HCT116 (cell line): Measurements from ENCODE around the gene MRPL21. TPM values are rescaled to one million over a fixed set of nuclear protein-coding genes. Genes with fewer than 3 reads are reported as not detected.

ENCODE experiments used
- ATAC-seq: fragments of 200-7000 bp; cut with Tn5 transposase; 2 replicates; pipeline ENCODE4 v1.9.1; 2020; ENCODE audit warnings: mild to moderate bottlenecking, moderate library complexity
- BruUV-seq: library from RNA; stranded (reverse); fragments of 400-500 nt; replicated peaks from 2 replicates; lab custom pipeline; 2021; lab: Mats Ljungman, UMichigan
- CTCF ChIA-PET: fragments of 300-600 bp; sonication (Branson Sonifier 250); formaldehyde crosslinking; loops from one replicate; lab custom pipeline; 2021; ENCODE audit warnings: antibody characterized with exemption; lab: Charles Lee
- POLR2A ChIA-PET: fragments of 300-600, 350-600 bp; sonication (Branson Sonifier 250); formaldehyde crosslinking; loops from one replicate; lab custom pipeline; 2021; ENCODE audit warnings: antibody characterized with exemption; lab: Charles Lee
- RAD21 ChIA-PET, 2 experiments: fragments of 300-600 bp; sonication (Branson Sonifier 250); formaldehyde crosslinking; loops; one replicate each; lab custom pipeline; 2023; ENCODE audit warnings: low total read pairs in 2 of 2; ENCODE audit not compliant: uncharacterized antibody in 2 of 2, unreplicated experiment in 2 of 2, low non-redundant PET in 1 of 2; lab: Charles Lee
- DNase-seq: peaks from one replicate; pipeline ENCODE4 v3.0.0-alpha.2; 2010; ENCODE audit warnings: low read depth, low spot score
- H2AFZ ChIP-seq: fragments of 200-600 bp; shearing (Covaris generic), sonication (generic); 2 replicates; pipeline ENCODE4 v1.6.1; 2017; ENCODE audit warnings: low read depth, mixed run types, mixed read lengths, antibody characterized with exemption, low read length; ENCODE audit not compliant: poor library complexity, severe bottlenecking
- H3K27ac ChIP-seq: 2 replicates; pipeline ENCODE4 v1.5.1; 2012; ENCODE audit warnings: low read depth, low read length
- H3K27me3 ChIP-seq: fragments of 200-600 bp; sonication (generic); 2 replicates; pipeline ENCODE4 v1.6.1; 2016; ENCODE audit warnings: mixed run types, low read length, mixed read lengths; ENCODE audit not compliant: insufficient read depth
- H3K36me3 ChIP-seq, 2 experiments: fragments of 200-500 bp in 1 of 2; fragments of 200-600 bp in 1 of 2; sonication (Bioruptor generic) in 1 of 2; sonication (generic) in 1 of 2; 2 replicates each; pipeline versions ENCODE4 v1.5.1 to v1.6.1; 2014 to 2016; ENCODE audit warnings: low read length in 2 of 2, inconsistent platforms in 1 of 2, mixed read lengths in 1 of 2, mixed run types in 1 of 2; ENCODE audit not compliant: insufficient read depth in 2 of 2, control insufficient read depth in 1 of 2
- H3K4me1 ChIP-seq, 2 experiments: fragments of 200-600 bp in 1 of 2; sonication (generic) in 1 of 2; 2 replicates each; pipeline versions ENCODE4 v1.5.1 to v1.6.1; 2012 to 2017; ENCODE audit warnings: low read length in 2 of 2, inconsistent platforms in 1 of 2, mild to moderate bottlenecking in 1 of 2, mixed read lengths in 1 of 2, mixed run types in 1 of 2, moderate library complexity in 1 of 2; ENCODE audit not compliant: insufficient read depth in 2 of 2, control insufficient read depth in 1 of 2
- H3K4me2 ChIP-seq: fragments of 200-600 bp; sonication (generic); 2 replicates; pipeline ENCODE4 v1.6.1; 2017; ENCODE audit warnings: mixed run types, low read length, mixed read lengths
- H3K4me3 ChIP-seq, 2 experiments: fragments of 200-600 bp in 1 of 2; sonication (generic) in 1 of 2; replicated peaks in 1 of 2; 2 replicates each; pipeline ENCODE4 v1.5.1; 2011 to 2016; ENCODE audit warnings: low read length in 2 of 2, control low read depth in 1 of 2, low read depth in 1 of 2, mild to moderate bottlenecking in 1 of 2, mixed read lengths in 1 of 2, mixed run types in 1 of 2
- H3K79me2 ChIP-seq: fragments of 200-600 bp; sonication (generic); 2 replicates; pipeline ENCODE4 v1.6.1; 2017; ENCODE audit warnings: mild to moderate bottlenecking, mixed run types, low read length, moderate library complexity, mixed read lengths; ENCODE audit not compliant: insufficient read depth
- H3K9ac ChIP-seq: fragments of 200-600 bp; sonication (generic); 2 replicates; pipeline ENCODE4 v1.6.1; 2016; ENCODE audit warnings: low read length, mixed read lengths
- H3K9me2 ChIP-seq: fragments of 200-600 bp; sonication (generic), shearing (Covaris generic); 2 replicates; pipeline ENCODE4 v1.6.1; 2017; ENCODE audit warnings: mixed run types, mild to moderate bottlenecking, moderate library complexity; ENCODE audit not compliant: insufficient read depth
- H3K9me3 ChIP-seq, 2 experiments: fragments of 200-500 bp in 1 of 2; fragments of 200-600 bp in 1 of 2; sonication (Bioruptor generic) in 1 of 2; sonication (generic) in 1 of 2; 2 replicates each; pipeline ENCODE4 v1.6.1; 2014 to 2017; ENCODE audit warnings: low read length in 2 of 2, mixed read lengths in 2 of 2, inconsistent platforms in 1 of 2, low read depth in 1 of 2, mild to moderate bottlenecking in 1 of 2, mixed run types in 1 of 2, moderate library complexity in 1 of 2; ENCODE audit not compliant: control insufficient read depth in 1 of 2, insufficient read depth in 1 of 2
- H4K20me1 ChIP-seq: fragments of 200-600 bp; sonication (generic), shearing (Covaris generic); 2 replicates; pipeline ENCODE4 v1.6.1; 2017; ENCODE audit warnings: mixed run types, mild to moderate bottlenecking, moderate library complexity; ENCODE audit not compliant: insufficient read depth
- ATF3 ChIP-seq: IDR thresholded peaks from 2 replicates; pipeline ENCODE4 v1.6.1; 2012
- CBX3 ChIP-seq: IDR thresholded peaks from 2 replicates; pipeline ENCODE4 v1.6.1; 2012; ENCODE audit warnings: low read depth
- EGR1 ChIP-seq: IDR thresholded peaks from 2 replicates; pipeline ENCODE4 v1.6.1; 2012; ENCODE audit warnings: low read depth
- ELF1 ChIP-seq: IDR thresholded peaks from 2 replicates; pipeline ENCODE4 v1.6.1; 2012; ENCODE audit warnings: low read depth, borderline replicate concordance
- EZH2 ChIP-seq: fragments of 200-600 bp; sonication (generic); IDR thresholded peaks from 2 replicates; pipeline ENCODE4 v1.6.1; 2017; ENCODE audit warnings: antibody characterized with exemption, mixed run types
- FOSL1 ChIP-seq: IDR thresholded peaks from 2 replicates; pipeline ENCODE4 v1.6.1; 2012; ENCODE audit warnings: low read depth
- JUND ChIP-seq: IDR thresholded peaks from 2 replicates; pipeline ENCODE4 v1.6.1; 2012
- POLR2AphosphoS5 ChIP-seq: IDR thresholded peaks from 2 replicates; pipeline ENCODE4 v1.6.1; 2011; ENCODE audit warnings: mild to moderate bottlenecking, low read depth, low read length, moderate library complexity
- RAD21 ChIP-seq: IDR thresholded peaks from 2 replicates; pipeline ENCODE4 v1.6.1; 2012; ENCODE audit warnings: low read depth, mild to moderate bottlenecking
- SIN3A ChIP-seq: IDR thresholded peaks from 2 replicates; pipeline ENCODE4 v1.6.1; 2012; ENCODE audit warnings: low read depth
- TCF7L2 ChIP-seq: IDR thresholded peaks from 2 replicates; pipeline ENCODE4 v1.7.0; 2011; ENCODE audit warnings: borderline replicate concordance, inconsistent platforms; ENCODE audit not compliant: insufficient read depth, insufficient read length; ENCODE audit errors: extremely low read depth
- ZFX ChIP-seq: fragments of 450-650 bp; IDR thresholded peaks from 2 replicates; pipeline ENCODE4 v1.6.1; 2017
- ZNF274 ChIP-seq: fragments of 200-500 bp; sonication (Bioruptor generic); IDR thresholded peaks from 2 replicates; pipeline ENCODE4 v1.6.1; 2014; ENCODE audit warnings: mild to moderate bottlenecking, low read depth, low read length, inconsistent platforms
- intact Hi-C: fragments of 100-400 bp; cut with micrococcal nuclease; formaldehyde crosslinking; loops from 2 replicates; pipeline ENCODE4 v1.10.0; 2022
- total RNA-seq: library from RNA; stranded (reverse); gene quantifications from one replicate; pipeline ENCODE4 v1.2.1, GENCODE V29; 2021; ENCODE audit not compliant: unreplicated experiment
- TF ChIP-seq, protein P1 (sequence below), 3 experiments: fragments of 200-600 bp in 1 of 3; sonication (generic) in 1 of 3; IDR thresholded peaks in 2 of 3; conservative IDR thresholded peaks in 1 of 3; 2 replicates each; pipeline ENCODE4 v1.5.1; 2012 to 2017; ENCODE audit warnings: low read depth in 2 of 3, low read length in 2 of 3, antibody characterized with exemption in 1 of 3, borderline replicate concordance in 1 of 3, control low read depth in 1 of 3, mild to moderate bottlenecking in 1 of 3, mixed read lengths in 1 of 3, mixed run types in 1 of 3, moderate library complexity in 1 of 3; ENCODE audit not compliant: insufficient read depth in 1 of 3
- TF ChIP-seq, protein P2 (sequence below): IDR thresholded peaks from 2 replicates; pipeline ENCODE4 v1.6.1; 2012; ENCODE audit warnings: low read depth

The MRPL21 gene
- total RNA-seq, 1 experiment from 2014 or later, result 90.2 TPM

GRCh38 chr11:68936676-68937620 lies 33.3 kb upstream of the MRPL21 start:
- Histone ChIP-seq H3K4me2 (no peak overlapping the region), H3K79me2 (no peaks in the 10 kb centered on the region), H3K36me3 (peaks cover 11 to 16% of the 10 kb centered on the region in 2 experiments; a peak in 2 of 4 replicates), H3K9ac (no peak overlapping the region), H3K9me3 (no peaks in the 10 kb centered on the region), H3K27me3 (no peaks in the 10 kb centered on the region), H3K9me2 (no peaks in the 10 kb centered on the region), H3K4me1 (no peaks in the 10 kb centered on the region), H2AFZ (no peak overlapping the region), H3K4me3 (no peak overlapping the region), H3K27ac (no peak overlapping the region), H4K20me1 (no peaks in the 10 kb centered on the region)
- BruUV-seq, result no TSS peak
- intact Hi-C loops, result no loop called here
- DNase-seq (no peak), ATAC-seq (no peak)
- CTCF ChIA-PET, result no interaction called here
- no peak for TF ChIP-seq ELF1
- no peak for TF ChIP-seq ZFX
- TF ChIP-seq SIN3A, result no peak
- TF ChIP-seq, protein P1, sequence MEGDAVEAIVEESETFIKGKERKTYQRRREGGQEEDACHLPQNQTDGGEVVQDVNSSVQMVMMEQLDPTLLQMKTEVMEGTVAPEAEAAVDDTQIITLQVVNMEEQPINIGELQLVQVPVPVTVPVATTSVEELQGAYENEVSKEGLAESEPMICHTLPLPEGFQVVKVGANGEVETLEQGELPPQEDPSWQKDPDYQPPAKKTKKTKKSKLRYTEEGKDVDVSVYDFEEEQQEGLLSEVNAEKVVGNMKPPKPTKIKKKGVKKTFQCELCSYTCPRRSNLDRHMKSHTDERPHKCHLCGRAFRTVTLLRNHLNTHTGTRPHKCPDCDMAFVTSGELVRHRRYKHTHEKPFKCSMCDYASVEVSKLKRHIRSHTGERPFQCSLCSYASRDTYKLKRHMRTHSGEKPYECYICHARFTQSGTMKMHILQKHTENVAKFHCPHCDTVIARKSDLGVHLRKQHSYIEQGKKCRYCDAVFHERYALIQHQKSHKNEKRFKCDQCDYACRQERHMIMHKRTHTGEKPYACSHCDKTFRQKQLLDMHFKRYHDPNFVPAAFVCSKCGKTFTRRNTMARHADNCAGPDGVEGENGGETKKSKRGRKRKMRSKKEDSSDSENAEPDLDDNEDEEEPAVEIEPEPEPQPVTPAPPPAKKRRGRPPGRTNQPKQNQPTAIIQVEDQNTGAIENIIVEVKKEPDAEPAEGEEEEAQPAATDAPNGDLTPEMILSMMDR (IDR thresholded peaks at IDR 0.05 in 2 of 3, conservative IDR thresholded peaks at IDR 0.05 in 1 of 3; ENCODE audit: borderline replicate concordance in 1 of 3, insufficient read depth in 1 of 3, low read depth in 2 of 3, low read length in 2 of 3), result no peak
- TF ChIP-seq RAD21, result no peak
- no peak for TF ChIP-seq ATF3
- no peak for TF ChIP-seq ZNF274
- TF ChIP-seq EGR1, result no peak
- no peak for TF ChIP-seq EZH2
- no peak for TF ChIP-seq POLR2AphosphoS5
- no peak for TF ChIP-seq TCF7L2
- TF ChIP-seq FOSL1, result no peak
- TF ChIP-seq JUND, result no peak
- TF ChIP-seq, protein P2, sequence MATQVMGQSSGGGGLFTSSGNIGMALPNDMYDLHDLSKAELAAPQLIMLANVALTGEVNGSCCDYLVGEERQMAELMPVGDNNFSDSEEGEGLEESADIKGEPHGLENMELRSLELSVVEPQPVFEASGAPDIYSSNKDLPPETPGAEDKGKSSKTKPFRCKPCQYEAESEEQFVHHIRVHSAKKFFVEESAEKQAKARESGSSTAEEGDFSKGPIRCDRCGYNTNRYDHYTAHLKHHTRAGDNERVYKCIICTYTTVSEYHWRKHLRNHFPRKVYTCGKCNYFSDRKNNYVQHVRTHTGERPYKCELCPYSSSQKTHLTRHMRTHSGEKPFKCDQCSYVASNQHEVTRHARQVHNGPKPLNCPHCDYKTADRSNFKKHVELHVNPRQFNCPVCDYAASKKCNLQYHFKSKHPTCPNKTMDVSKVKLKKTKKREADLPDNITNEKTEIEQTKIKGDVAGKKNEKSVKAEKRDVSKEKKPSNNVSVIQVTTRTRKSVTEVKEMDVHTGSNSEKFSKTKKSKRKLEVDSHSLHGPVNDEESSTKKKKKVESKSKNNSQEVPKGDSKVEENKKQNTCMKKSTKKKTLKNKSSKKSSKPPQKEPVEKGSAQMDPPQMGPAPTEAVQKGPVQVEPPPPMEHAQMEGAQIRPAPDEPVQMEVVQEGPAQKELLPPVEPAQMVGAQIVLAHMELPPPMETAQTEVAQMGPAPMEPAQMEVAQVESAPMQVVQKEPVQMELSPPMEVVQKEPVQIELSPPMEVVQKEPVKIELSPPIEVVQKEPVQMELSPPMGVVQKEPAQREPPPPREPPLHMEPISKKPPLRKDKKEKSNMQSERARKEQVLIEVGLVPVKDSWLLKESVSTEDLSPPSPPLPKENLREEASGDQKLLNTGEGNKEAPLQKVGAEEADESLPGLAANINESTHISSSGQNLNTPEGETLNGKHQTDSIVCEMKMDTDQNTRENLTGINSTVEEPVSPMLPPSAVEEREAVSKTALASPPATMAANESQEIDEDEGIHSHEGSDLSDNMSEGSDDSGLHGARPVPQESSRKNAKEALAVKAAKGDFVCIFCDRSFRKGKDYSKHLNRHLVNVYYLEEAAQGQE, result no peak
- TF ChIP-seq CBX3, result no peak
- RAD21 ChIA-PET, result no interaction called here
- POLR2A ChIA-PET, result no interaction called here
